ENCODE measurements around the gene ALDH2.

Gene ALDH2

DNA sequence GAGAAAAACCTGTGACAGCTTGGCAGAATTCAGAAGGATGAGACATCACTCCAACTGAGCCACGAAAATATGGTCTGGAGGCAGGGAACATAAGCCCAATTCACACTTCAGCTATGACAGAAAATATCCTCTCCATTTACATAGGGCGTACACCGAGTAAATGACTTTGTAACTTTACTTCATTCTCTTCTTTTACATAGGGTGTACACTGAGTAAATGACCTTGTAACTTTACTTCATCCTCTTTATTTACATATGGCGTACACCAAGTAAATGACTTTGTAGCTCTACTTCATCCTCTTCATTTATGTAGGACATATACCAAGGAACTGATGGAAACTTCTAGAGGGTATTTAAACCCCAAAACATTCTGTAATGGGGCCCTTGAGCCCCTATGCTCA, 61.2 kb downstream of the ALDH2 start:
- no peak for TF ChIP-seq CTCF (IDR thresholded peaks at IDR 0.05)

- no peak for TF ChIP-seq CTCF (IDR thresholded peaks at IDR 0.05)
These were observed 61.7 kb downstream of the ALDH2 start for GRCh38 chr12:111828338-111828979.

DNA sequence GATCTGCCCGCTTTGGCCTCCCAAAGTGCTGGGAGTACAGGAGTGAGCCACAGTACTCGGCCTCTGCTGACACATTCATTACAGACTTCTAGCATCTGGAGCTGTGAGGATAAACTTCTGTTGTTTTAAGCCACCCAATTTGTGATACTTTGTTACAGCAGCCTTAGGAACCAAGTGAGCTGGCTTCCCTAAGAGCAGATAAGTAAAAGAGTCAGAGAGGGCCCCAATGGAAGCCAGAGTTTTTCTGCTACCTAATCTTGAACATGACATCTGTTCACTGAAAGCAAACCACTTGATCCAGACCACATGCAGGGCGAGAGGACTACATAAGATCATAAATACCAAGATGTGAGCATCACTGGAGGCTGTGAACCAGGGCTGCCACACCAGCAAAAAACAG, 71.6 kb downstream of the ALDH2 start:
- TF ChIP-seq CTCF (IDR thresholded peaks at IDR 0.05) = no peak

GRCh38 chr12:111840807-111841206, 74.1 kb downstream of the ALDH2 start:
- TF ChIP-seq CTCF (IDR thresholded peaks at IDR 0.05) = no peak

DNA sequence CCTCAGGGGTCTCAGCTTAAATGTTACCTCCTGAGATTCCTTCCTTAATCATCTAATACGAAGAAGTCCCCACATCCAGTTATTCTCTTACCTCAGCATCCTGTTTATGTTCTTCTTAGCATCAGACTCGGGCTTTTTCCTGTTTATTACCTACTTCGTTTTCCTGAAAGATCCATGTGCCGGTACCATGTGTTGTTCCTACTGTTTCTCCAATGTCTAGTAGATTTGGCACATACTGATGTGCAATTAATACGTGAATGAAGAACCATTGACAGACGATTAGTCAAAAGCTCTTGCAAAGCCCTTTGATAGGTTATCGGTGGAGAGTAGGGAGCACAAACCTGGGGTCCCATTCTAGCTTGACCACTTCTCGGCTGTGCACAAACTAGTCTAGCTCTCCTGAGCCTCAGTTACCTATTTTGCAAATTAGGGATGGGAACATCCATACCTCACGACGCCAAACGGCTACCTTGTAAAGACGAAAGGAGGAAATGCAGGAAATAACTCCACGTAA, 74.6 kb downstream of the ALDH2 start:
- TF ChIP-seq CTCF (IDR thresholded peaks at IDR 0.05) = no peak

DNA sequence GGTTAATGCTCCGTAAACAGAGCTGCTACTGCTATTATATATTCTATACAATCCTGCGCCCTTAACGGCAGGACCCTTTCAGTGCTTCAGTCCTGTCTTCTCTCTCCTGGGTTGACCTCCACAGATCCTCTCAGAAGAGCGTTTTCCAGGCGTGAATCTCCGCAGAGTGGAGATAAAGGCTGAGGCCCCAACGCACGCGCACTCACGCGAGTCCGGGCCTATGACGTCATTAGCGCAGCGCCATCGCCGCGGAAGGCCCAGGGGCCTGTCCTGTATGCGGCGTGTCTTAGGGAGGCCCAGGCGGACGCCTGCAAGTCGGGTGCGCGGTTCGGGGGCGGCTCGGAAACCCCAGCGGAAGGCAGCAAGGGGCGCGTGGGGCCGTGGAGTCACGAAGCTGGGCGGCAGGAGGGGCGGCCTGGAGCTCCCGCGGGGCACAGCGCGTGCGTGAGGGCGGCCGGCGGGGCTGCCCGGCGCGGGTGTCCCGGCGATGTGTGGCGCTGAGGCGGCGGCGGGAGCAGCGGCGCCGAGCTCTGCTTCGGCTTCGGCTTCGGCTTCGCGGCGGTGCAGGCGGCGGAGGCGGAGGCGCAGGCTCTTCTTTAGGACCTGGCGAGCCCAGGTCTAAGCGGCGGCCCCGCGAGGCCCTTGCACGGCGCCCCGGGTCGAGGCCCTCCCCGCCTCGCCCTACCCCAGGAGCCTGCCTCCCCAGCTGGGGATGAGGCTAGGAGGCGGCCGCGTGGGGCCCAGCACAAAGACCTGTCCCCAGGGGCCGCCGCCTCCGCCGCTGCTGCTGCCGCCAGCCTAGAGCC, 75.2 kb downstream of the ALDH2 start, which contains the start of gene MAPKAPK5:
MAPKAPK5 (plus strand) TSS at position 479 of the 806 bp plus-strand sequence. CDS start 506 bp downstream, outside the sequence.
- TF ChIP-seq CTCF (IDR thresholded peaks at IDR 0.05) = no peak

DNA sequence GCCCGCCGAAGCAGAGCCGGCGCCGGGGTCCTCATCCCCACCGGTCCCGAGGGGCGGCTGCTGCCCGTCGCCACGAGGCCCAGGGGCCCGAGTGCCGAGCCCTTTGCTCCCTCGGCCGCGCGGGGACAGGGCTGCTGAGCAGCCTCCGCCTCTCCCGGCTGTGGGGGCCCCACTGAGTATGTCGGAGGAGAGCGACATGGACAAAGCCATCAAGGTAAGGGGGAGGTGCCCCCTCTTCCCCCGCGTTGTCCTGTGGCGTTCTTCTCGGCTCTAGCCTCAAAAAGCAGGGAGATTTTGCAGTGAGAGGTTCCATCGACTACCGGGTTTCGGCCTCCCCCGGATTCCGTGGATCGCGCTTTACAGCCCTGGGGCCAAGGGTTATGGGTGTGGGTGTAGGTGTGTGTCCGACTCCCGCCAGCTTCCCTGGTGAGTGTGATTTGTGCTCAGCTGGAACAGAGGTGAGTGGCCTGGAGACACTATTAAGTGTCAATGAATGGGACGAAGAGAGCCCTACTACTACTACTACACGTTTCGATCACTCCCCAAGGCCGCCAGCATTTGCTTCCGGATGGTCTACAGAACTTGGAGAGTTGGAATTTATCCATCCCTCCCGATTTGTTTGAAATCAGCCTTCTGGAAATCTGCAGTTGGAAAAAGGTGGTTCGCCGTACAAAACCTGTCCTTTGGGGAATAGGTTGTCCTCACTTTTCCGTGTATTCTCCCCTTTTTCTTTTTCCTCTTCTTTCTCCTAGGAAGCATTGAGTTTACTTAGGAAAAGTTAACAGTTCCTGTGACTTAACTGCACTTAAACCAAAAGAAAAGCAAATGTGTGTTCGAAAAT, 76.0 kb downstream of the ALDH2 start:
- no peak for TF ChIP-seq CTCF (IDR thresholded peaks at IDR 0.05)
